ENCODE data around the gene OXNAD1. TPM values are rescaled to one million over a fixed set of nuclear protein-coding genes. Genes with fewer than 3 reads are reported as not detected.

The OXNAD1 gene, protein sequence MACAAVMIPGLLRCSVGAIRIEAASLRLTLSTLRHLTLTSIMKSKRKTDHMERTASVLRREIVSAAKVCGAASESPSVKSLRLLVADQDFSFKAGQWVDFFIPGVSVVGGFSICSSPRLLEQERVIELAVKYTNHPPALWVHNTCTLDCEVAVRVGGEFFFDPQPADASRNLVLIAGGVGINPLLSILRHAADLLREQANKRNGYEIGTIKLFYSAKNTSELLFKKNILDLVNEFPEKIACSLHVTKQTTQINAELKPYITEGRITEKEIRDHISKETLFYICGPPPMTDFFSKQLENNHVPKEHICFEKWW
- total RNA-seq: 16.6 and 18.8 TPM in 2 replicates

DNA sequence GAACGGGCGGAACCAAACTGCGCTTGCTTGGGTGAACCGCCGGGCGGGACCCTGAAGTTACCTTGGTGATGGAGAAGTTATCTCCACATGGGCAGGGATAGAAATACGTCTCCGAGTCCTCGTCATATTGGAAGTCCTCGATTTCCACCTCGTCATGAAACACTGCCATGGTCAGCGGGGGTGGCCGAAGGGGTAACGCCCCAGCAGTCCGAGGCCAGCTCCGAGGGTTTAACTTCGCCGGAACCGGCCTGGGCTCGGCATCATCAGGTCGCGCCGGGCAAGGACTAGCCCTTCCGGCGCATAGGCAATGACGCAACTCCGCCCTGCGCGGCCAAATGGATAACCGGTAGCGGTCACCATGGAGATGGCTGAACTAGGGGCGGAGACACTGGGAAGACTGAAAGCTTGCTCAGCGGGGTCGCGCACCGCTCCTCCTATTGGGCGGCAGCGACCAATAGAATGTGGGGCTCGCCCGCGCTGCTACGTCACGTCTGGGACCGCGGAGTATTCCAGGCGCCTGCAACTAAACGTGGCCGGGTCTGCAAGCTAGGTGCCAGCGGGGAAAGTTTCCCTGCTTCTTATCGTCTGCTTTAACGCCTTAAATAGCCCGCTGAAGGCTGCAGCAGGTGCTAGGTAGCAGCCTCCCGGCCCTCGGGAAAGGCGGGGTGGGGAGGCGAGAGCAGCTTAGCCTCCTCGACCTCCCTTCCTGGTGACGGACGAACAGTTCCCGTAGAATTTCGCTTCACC is at the start of gene OXNAD1, which contains the start of gene DPH3:
Gene OXNAD1, plus strand, starts transcription at position 505 of the 747 bp plus-strand sequence. CDS start 5,741 bp downstream, outside the sequence.
Gene DPH3, minus strand, starts transcription at position 236 of the 747 bp plus-strand sequence. Its CDS starts 67 bp downstream, at position 169.
- DNase-seq (ENCODE audit: low read depth): peak; percentile 98
- peak within 1 kb of the TSS; percentile 78 for H3K4me3 ChIP-seq (ENCODE audit: low read depth, low read length)

GRCh38 chr3:16216373-16216935 is 48.6 kb upstream of the OXNAD1 start:
- H3K36me3 ChIP-seq (ENCODE audit: control insufficient read depth, insufficient read depth, low read length): no peaks in the 10 kb centered on the region
- TF ChIP-seq, protein P1, sequence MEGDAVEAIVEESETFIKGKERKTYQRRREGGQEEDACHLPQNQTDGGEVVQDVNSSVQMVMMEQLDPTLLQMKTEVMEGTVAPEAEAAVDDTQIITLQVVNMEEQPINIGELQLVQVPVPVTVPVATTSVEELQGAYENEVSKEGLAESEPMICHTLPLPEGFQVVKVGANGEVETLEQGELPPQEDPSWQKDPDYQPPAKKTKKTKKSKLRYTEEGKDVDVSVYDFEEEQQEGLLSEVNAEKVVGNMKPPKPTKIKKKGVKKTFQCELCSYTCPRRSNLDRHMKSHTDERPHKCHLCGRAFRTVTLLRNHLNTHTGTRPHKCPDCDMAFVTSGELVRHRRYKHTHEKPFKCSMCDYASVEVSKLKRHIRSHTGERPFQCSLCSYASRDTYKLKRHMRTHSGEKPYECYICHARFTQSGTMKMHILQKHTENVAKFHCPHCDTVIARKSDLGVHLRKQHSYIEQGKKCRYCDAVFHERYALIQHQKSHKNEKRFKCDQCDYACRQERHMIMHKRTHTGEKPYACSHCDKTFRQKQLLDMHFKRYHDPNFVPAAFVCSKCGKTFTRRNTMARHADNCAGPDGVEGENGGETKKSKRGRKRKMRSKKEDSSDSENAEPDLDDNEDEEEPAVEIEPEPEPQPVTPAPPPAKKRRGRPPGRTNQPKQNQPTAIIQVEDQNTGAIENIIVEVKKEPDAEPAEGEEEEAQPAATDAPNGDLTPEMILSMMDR (IDR thresholded peaks at IDR 0.05; ENCODE audit: insufficient read depth, low read length, poor library complexity, severe bottlenecking): no peak
- no peak overlapping the region for H3K4me3 ChIP-seq (ENCODE audit: low read depth, low read length)
- no peaks in the 10 kb centered on the region for H3K27me3 ChIP-seq (ENCODE audit: control insufficient read depth, insufficient read depth, low read length)
- no peak for DNase-seq (ENCODE audit: low read depth)

More for the DNA sequence above, at the start of gene OXNAD1, which contains the start of gene DPH3:
- Histone ChIP-seq H3K36me3 (ENCODE audit: control insufficient read depth, insufficient read depth, low read length) (no peaks in the 10 kb centered on the region), H3K27me3 (ENCODE audit: control insufficient read depth, insufficient read depth, low read length) (no peaks in the 10 kb centered on the region)
- TF ChIP-seq, protein P1 (IDR thresholded peaks at IDR 0.05; ENCODE audit: insufficient read depth, low read length, poor library complexity, severe bottlenecking): no peak

DNA sequence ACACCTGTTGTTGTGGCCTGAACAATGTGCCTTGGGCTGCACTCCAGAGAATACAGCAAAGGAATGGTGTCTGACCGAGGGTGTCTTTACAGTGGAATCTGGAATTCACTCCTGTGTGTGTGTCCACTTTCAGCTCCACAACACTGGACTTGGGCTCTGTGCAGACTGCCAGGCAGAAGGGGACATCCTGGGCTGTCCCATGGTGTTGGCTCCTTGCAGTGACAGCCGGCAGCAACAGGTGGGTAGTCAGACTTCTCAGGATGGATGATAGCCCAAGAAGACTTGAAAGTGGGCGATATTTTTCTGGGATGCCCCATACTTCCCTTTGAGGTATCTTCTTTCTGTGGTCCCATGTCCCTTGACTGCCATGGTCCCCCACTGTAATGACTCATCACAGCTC is 45.2 kb upstream of the OXNAD1 start:
- TF ChIP-seq, protein P1 (IDR thresholded peaks at IDR 0.05; ENCODE audit: insufficient read depth, low read length, poor library complexity, severe bottlenecking): no peak
- Histone ChIP-seq H3K36me3 (ENCODE audit: control insufficient read depth, insufficient read depth, low read length) (no peaks in the 10 kb centered on the region), H3K4me3 (ENCODE audit: low read depth, low read length) (no peak overlapping the region), H3K27me3 (ENCODE audit: control insufficient read depth, insufficient read depth, low read length) (no peaks in the 10 kb centered on the region)
- DNase-seq (ENCODE audit: low read depth): no peak

GRCh38 chr3:16221990-16222389 is 43.0 kb upstream of the OXNAD1 start:
- TF ChIP-seq, protein P1 (IDR thresholded peaks at IDR 0.05; ENCODE audit: insufficient read depth, low read length, poor library complexity, severe bottlenecking): no peak
- Histone ChIP-seq H3K27me3 (ENCODE audit: control insufficient read depth, insufficient read depth, low read length) (no peaks in the 10 kb centered on the region), H3K4me3 (ENCODE audit: low read depth, low read length) (no peak overlapping the region), H3K36me3 (ENCODE audit: control insufficient read depth, insufficient read depth, low read length) (no peaks in the 10 kb centered on the region)
- no peak for DNase-seq (ENCODE audit: low read depth)

- TF ChIP-seq, protein P1 (IDR thresholded peaks at IDR 0.05; ENCODE audit: insufficient read depth, low read length, poor library complexity, severe bottlenecking): no peak
- no peaks in the 10 kb centered on the region for H3K36me3 ChIP-seq (ENCODE audit: control insufficient read depth, insufficient read depth, low read length)
Observed at GRCh38 chr3:16222547-16222946, 42.5 kb upstream of the OXNAD1 start.

More at GRCh38 chr3:16222547-16222946, 42.5 kb upstream of the OXNAD1 start:
- no peak for DNase-seq (ENCODE audit: low read depth)
- no peak overlapping the region for H3K4me3 ChIP-seq (ENCODE audit: low read depth, low read length)
- no peaks in the 10 kb centered on the region for H3K27me3 ChIP-seq (ENCODE audit: control insufficient read depth, insufficient read depth, low read length)

Measured in kidney epithelial cell (primary cell).